BJ (cell line): ENCODE results near the gene DENND6A. TPM values are rescaled to one million over a fixed set of nuclear protein-coding genes. Genes with fewer than 3 reads are reported as not detected.

Source experiments
- CTCF ChIA-PET: fragments of 350-600 bp; formaldehyde crosslinking; extraction: SDS; loops from one replicate; lab custom pipeline; 2021; ENCODE audit warnings: antibody characterized with exemption, inconsistent platforms; lab: Yijun Ruan, JAX
- POLR2A ChIA-PET: fragments of 300-600 bp; sonication (Branson Sonifier 250); formaldehyde crosslinking; extraction: SDS; loops from one replicate; lab custom pipeline; 2021; ENCODE audit warnings: antibody characterized with exemption; lab: Charles Lee
- DNase-seq: peaks from one replicate; pipeline ENCODE4 v3.0.0-alpha.2; 2011; ENCODE audit warnings: low read depth
- H3K27me3 ChIP-seq: 2 replicates; pipeline ENCODE4 v1.6.0; 2011; ENCODE audit warnings: low read length; ENCODE audit not compliant: control insufficient read depth, insufficient read depth
- H3K36me3 ChIP-seq: 2 replicates; pipeline ENCODE4 v1.5.1; 2011; ENCODE audit warnings: low read length; ENCODE audit not compliant: control insufficient read depth, insufficient read depth
- H3K4me3 ChIP-seq: 2 replicates; pipeline ENCODE4 v1.5.1; 2011; ENCODE audit warnings: low read depth, mild to moderate bottlenecking, control low read depth, low read length
- CTCF ChIP-seq: IDR thresholded peaks from 2 replicates; pipeline ENCODE4 v1.5.1; 2011; ENCODE audit warnings: low read depth, mild to moderate bottlenecking, control low read depth, inconsistent platforms, low read length, moderate library complexity; ENCODE audit not compliant: insufficient read depth
- polyA plus RNA-seq: library from polyadenylated mRNA; depleted of rRNA; stranded (reverse); fragments of >200 nt; gene quantifications from 2 replicates; pipeline ENCODE4 v1.2.3, GENCODE V29; 2011

DENND6A gene
- polyA plus RNA-seq, 1 experiment, result 8.5 TPM

DNA sequence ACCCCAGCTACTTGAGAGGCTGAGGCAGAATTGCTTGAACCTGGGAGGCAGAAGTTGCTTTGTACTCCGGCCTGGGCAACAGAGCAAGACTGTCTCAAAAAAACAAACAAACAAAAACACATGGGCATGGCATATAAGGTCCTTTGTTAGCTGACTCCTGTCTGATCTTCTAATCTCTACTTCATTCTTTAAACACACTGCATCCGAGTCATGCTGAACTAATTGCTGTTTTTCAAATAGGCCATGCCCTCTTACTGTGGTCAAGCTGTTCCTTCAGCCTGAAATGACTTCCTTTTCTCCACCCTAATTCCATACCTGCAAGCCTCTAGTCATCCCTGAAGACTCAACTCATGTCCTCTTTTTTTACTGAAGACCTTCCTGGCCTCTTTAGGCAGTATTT is 40.9 kb upstream of the DENND6A start:
- ChIA-PET POLR2A (no interaction called here), CTCF (no interaction called here)
- no peak for DNase-seq
- no peaks in the 10 kb centered on the region for H3K27me3 ChIP-seq
- no peak for TF ChIP-seq CTCF
- no peak overlapping the region for H3K4me3 ChIP-seq
- no peaks in the 10 kb centered on the region for H3K36me3 ChIP-seq

DNA sequence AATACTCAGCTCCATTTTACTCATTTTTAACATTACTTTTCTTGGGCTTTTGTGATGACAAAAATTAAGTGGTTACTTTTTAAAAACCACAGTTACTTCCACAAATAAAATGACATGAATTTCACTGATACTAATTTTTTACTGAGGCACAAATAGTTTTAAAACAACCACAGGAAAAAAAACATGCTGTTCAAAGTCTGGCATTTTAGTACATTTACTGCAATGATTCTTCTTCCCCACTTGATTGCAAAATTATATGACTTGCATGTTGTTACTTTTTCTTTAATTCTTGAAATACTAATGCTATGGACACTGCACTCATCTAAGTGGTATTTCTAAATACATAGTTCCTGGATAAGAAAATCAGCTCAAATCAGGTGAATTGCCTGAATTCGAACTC is 38.4 kb upstream of the DENND6A start:
- POLR2A ChIA-PET, result no interaction called here
- no peaks in the 10 kb centered on the region for H3K27me3 ChIP-seq
- CTCF ChIA-PET, result no interaction called here
- no peaks in the 10 kb centered on the region for H3K36me3 ChIP-seq
- peak; percentile 59 for DNase-seq
- no peak overlapping the region for H3K4me3 ChIP-seq
- no peak for TF ChIP-seq CTCF

- DNase-seq, result no peak
- Histone ChIP-seq H3K36me3 (no peaks in the 10 kb centered on the region), H3K27me3 (no peaks in the 10 kb centered on the region), H3K4me3 (no peak overlapping the region)
- ChIA-PET POLR2A (no interaction called here), CTCF (no interaction called here)
- TF ChIP-seq CTCF, result no peak
Observed at GRCh38 chr3:57730682-57731081, 37.8 kb upstream of the DENND6A start.

GRCh38 chr3:57729334-57730045 is 36.6 kb upstream of the DENND6A start:
- Histone ChIP-seq H3K27me3 (no peaks in the 10 kb centered on the region), H3K4me3 (no peak overlapping the region), H3K36me3 (no peaks in the 10 kb centered on the region)
- no peak for DNase-seq
- ChIA-PET CTCF (no interaction called here), POLR2A (no interaction called here)
- TF ChIP-seq CTCF, result no peak

DNA sequence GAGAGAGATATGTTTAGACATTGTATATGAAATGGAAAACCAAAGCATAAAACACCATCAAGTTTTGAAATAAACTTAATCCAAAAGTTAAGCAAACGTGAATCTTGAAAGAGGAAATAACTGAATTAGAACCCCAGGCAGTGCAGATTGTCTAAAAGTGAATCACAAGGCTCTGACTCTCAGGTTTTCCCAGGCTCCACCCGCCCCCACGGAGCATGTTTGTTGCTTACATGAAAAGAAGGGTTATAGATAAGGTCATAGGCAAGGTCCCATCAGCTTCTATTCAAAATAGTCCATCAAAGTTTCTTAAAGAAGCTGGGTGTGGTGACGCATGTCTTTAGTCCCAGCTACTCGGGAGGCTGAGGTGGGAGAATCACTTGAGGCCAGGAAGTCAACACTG is 34.2 kb upstream of the DENND6A start:
- no peak overlapping the region for H3K4me3 ChIP-seq
- no peak for TF ChIP-seq CTCF
- ChIA-PET POLR2A (no interaction called here), CTCF (interaction anchor here (1.1 kb wide), 1 partner anchor 99 kb away, joined by 3 read pairs; no protein-coding TSS in a partner anchor)
- DNase-seq, result no peak
- H3K36me3 ChIP-seq, result no peaks in the 10 kb centered on the region
- no peaks in the 10 kb centered on the region for H3K27me3 ChIP-seq
